ENCODE data around the gene CDHR4.
"Not testable (repeated sequence)": the region's sequence is repeated elsewhere in the genome, so short reads cannot be mapped to it uniquely, and the experiment has no call there.

CDHR4 gene

DNA sequence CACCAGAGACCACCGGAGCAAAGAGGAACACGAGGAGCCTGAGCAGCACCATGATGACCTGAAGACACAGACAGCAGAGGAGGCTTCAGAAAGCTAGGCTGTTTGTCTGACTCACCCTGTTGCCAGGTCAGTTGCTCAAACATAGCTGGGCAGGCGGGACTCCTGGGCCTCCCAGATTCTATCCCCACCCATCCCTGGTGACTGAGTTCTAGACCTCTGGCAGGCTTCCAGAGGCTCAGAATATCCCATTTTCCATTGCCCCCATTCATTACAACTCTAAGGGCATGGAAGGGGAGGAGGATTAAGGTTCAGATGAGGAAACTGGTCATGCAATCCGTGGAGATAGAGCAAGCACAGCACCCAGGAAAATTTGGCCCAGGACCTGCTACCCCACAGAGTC is at the start of gene CDHR4:
CDHR4 (minus strand) TSS at position 113 of the 400 bp plus-strand sequence; CDS start at position 52, 61 bp downstream.
- no peak for DNase-seq (ENCODE audit: low spot score)

DNA sequence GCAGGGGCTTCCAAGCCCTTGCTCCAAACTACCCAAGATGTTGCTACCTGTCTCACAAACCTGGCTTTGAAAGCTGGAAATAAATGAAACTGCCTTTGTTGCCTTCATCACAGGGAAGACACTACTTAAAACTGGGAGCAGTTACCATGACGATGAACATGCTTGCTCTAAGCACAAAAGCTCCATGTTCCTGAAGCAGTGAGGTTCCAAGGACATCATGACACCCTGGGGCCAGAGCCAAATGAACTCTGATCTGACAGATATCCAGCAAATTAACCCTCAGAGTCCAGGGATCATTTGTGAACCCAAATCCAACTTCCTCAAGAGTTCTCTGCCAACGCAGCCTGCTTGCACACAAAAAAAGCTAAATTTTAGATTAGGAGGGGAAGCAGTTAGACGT is 46.0 kb upstream of the CDHR4 start:
- DNase-seq (ENCODE audit: low spot score) = no peak

- no peak for DNase-seq (ENCODE audit: low spot score)
Measured at GRCh38 chr3:49844464-49845183, 45.0 kb upstream of the CDHR4 start.

DNA sequence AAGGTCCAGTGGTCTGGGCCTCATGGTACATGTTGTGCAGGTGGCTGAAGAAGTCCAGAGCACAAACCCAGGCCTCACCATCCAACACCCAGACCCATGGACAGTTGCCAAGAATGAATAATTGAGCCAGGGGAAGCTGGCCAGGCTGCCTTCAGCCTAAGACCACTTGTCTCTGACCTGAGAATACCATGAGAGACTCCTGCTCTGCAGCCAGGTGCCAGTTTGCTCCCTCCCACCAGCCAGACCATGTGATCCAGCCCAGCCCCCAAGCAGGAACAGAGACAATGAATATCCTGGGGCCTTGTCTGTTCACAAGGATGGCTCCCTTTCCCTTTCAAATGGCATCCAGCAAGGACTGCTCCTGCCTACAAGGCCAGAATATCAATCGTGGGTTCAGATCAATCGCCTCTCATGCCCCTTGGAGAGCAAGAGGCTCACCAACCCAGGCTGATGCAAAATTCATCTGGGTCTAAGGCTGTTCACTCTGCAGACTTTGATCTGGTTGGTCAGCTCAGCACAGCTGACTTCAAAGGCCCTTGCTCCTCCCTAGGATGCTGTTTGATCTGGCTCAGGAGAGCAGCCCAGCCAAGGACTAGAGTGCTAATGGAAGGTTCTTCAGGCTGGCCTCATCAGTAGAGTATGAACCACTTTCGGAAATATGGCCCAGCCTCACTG is 43.3 kb upstream of the CDHR4 start:
- DNase-seq (ENCODE audit: low spot score) = no peak

DNA sequence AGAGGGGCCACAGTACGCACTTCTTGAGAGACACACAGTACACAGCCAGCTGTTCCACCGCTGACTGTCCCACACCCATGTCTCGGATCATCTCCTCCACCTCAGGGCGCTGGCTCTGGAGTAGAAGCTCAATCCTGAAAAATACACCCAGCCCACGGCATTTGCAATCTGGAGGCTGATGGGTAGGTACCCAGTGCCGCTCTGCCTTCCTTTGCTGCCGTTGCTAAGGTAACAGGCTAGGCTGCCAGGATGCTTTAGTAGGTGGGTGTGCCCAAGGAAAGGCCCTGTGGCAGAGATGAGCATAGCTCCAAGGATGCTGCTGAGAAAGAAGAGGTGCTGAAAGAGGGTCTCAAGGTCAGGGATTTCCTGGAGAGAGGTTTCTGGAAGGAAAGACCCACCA is 42.1 kb upstream of the CDHR4 start:
- no peak for DNase-seq (ENCODE audit: low spot score)

GRCh38 chr3:49841126-49841696 is 41.5 kb upstream of the CDHR4 start:
- no peak for DNase-seq (ENCODE audit: low spot score)

- DNase-seq (ENCODE audit: low spot score) = no peak
Measured at GRCh38 chr3:49840388-49840787, 40.7 kb upstream of the CDHR4 start.

DNA sequence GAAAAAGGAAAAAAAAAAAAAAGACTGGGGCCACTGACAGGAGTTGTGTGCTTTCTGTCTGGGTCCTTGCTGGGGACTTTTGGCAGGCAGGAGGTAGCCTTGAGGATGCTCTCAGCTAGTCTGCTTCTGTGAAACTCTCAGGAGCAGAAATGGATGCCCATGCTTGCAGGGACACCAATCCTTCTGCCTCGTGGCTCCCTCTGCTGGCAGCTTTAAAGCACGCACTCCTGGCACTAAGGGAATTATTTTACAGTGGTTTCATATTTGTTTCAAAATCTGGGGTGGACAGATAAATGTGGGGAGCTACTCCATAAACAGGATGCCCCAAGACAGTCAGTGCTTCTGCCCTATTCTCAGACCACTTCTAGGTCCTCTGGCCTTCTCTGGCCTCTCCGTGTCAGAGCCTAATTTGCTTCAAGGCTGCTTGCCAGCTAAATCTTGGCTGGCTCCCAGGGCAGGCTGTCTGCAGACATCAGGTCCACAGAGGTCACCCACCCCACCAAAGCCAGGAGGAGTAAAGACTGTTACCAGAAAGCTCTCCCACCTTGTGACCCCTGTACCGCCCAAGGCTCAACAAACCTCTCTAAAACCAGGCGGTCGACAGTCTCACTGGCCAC is 39.6 kb upstream of the CDHR4 start:
- DNase-seq (ENCODE audit: low spot score) = peak; percentile 88

DNA sequence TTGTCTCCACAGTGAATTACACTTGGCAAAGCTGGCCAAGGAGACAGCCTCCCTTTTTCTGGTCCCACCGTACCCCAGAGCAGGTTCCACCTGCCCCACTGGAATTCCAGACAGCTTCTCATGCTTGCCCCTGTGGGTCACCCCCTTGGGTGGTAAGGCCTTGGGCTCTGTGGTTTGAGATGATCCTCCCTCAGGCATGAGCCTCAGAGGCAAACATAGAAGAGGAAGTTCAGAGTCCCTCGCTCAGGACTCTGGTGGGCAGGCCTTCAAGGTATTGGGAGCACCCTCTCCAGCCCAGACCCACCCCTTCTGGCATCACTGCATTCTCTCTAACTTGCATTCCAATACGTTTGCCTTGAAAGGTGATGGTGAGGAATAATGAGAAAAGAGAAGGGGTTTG is 31.7 kb upstream of the CDHR4 start:
- no peak for DNase-seq (ENCODE audit: low spot score)

GRCh38 chr3:49826016-49826415 is 26.3 kb upstream of the CDHR4 start:
- DNase-seq (ENCODE audit: low spot score) = no peak

- not testable (repeated sequence) for DNase-seq (ENCODE audit: low spot score)
Measured at GRCh38 chr3:49823131-49823530, 23.5 kb upstream of the CDHR4 start.

DNA sequence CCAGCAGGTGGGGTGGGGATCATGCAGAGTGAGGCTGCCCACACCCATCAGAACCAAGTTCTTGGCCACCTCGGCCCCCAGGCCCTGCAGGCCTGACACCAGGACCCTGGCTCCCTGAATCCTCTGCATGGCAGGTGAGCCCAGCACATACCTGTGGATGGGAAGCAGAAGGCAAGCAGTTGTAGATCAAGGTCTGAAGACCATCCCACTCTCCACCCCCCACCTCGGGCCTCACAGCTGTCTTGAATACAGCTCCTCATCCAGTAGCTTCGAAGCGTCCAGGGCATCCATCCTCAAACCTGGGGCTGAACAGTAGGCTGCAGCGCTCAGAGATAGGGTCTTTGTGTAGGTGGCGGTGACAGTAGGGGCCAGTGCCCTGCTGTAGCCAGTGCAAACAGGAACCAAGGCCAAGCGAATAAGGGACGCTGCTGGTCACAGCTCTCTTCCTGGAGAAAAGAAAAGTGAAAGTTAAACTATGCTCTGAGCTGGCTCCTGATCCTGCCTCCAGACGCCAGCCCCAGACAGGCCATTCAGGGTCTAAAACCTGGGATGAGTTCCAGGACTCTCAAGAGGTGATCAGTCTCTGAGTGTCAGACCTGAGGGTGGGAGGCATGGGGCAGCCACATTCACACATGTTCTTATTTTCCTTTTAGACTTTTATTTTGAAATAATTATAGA is 14.0 kb upstream of the CDHR4 start, which contains the start of gene UBA7:
UBA7 (minus strand) TSS at position 457 of the 678 bp plus-strand sequence; CDS start at position 291, 166 bp downstream.
- DNase-seq (ENCODE audit: low spot score) = peak; percentile 50

DNA sequence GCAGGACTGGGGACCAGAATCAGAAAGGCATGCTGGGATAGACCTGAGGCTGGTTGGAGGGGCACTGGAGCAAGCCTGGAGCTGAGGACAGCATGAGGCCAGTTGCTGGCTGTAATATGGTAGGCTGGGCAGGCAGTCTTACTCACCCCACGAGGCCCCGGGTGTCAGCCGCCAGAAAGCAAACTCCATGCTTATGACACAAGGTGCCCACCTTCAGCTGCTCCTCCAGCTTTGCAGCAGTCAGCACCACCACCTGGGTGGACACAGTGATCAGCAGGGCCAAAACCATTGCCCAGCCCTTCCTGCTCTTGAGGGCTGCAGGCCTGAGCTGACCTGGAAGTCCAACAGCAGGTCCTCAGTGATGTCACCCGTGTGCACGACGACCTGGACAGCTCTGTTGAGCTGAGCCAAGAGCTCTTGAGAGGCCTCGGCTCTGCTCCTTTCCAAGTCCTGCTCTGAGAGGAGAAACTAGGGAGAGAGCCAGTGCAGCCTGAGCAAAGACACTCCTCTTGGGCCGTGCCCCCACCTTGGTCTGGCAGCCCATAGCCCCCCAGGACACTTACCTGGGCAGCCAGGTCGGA is 13.3 kb upstream of the CDHR4 start:
- DNase-seq (ENCODE audit: low spot score) = no peak

GRCh38 chr3:49807431-49808114 is 7.9 kb upstream of the CDHR4 start:
- DNase-seq (ENCODE audit: low spot score) = no peak

DNA sequence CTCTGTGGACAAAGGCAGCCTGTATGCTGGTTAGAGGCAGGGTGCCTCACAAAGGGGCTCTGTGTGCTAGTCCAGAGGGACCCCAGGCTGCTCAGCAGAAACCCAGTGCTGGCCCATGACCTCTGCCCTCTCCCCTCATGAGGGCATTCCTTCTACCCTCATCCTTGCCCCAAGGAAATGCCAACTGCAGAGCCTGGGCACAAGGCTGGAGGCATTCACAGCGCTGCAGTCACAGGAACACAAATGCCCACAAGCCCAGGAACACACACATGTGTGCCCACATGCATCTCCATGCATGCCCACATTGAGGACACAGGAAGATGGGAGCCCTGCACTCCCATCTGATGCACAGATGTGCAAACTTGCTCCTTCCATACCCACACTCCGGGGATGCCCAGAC is 7.2 kb upstream of the CDHR4 start:
- DNase-seq (ENCODE audit: low spot score) = no peak

DNA sequence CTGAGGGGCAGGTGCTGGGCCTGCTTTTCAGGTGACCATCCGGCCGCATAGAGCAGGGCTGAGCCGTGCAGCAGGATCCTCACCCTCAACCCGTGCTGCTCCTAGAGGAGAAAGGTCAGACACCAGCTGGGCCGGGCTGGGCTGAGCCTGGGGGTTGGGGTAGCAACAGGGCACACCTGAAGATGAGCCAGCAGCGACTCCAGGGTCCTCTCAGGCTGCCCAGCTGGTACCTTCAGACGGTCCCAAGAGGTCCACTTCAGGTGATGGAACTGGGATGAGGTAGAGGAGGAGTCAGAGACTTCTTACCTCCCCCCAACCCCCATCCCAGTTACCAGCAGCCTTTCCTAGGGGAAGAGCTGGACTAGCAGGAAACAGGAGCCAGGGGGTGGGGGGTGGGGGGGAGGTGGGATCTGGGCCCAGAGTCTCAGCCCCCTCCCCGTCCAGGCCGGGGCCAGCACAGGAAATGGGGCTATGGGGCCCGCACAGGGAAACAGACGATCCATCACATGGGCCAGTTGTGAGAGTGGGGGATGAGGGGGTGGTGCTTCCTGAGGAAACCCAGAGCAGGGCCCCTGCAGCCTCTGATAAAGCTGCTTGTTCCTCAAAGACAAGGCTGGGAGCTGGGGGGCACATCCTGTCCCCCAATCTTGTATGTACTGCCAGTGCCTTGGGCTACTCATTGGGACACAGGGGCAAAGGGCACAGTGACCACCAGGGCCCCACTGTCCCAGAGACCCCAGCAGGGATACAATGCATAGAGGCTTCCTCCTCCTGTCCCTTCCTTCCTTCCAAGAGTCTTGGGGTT is 6.4 kb upstream of the CDHR4 start:
- no peak for DNase-seq (ENCODE audit: low spot score)

- no peak for DNase-seq (ENCODE audit: low spot score)
Measured at GRCh38 chr3:49805367-49805782, 5.7 kb upstream of the CDHR4 start.

- no peak for DNase-seq (ENCODE audit: low spot score)
Measured at GRCh38 chr3:49804141-49805041, 4.7 kb upstream of the CDHR4 start.

GRCh38 chr3:49803465-49804140 is 3.9 kb upstream of the CDHR4 start:
- DNase-seq (ENCODE audit: low spot score) = peak; percentile 22

Measured in CD4-positive, alpha-beta T cell treated with Interleukin-2 at 100 ng/mL for 4 hours (primary cell).